Measurements from ENCODE around the gene YPEL1.

YPEL1 gene, protein sequence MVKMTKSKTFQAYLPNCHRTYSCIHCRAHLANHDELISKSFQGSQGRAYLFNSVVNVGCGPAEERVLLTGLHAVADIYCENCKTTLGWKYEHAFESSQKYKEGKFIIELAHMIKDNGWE

DNA sequence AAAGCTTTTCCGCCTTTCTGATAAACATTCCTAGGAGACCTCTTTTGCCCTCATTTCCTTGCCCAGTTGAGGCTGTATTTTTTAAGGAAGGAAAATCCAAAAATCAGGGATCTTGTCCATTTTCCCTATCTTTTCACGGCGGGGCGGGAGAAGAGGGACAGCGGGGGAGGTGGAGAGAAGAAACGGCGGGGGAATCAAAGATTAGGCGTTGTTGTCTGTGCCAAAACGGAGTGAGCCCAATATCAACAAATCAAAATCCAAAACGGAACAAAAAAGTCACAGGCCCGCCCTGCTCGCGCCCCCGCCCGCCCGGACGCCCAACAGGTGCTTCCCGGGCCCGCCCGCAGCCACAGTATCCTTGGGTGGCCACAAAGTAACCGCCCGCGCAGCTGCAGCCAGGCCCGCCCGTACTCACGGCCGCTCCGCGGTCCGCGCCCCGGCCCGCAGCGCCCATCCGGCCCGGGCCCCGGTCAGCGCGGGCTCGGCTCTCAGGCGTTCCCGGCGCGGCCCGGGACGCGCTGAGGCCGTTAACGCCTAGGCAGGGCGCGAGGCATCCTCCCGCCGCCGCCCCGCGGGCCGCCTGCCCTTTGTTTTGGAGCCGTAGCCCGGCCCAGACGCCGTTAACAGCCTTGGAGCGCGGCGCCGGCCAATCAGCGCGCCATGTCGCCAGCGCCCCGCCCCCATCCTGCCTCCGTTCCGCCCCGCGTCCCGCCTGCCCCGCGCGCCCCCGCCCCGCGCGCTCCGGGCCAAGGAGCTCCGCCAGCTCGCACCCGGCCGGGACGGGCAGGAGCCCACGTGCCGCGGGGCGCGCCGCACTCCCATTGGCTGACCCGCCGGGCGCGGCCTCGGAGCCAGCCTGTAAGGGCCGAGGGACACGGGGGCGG lies at the start of gene YPEL1:
Gene YPEL1, minus strand, starts transcription at position 595 of the 884 bp plus-strand sequence. CDS start 25,050 bp downstream, outside the sequence.
- DNase-seq (ENCODE audit: low spot score) = peak; percentile 93

DNA sequence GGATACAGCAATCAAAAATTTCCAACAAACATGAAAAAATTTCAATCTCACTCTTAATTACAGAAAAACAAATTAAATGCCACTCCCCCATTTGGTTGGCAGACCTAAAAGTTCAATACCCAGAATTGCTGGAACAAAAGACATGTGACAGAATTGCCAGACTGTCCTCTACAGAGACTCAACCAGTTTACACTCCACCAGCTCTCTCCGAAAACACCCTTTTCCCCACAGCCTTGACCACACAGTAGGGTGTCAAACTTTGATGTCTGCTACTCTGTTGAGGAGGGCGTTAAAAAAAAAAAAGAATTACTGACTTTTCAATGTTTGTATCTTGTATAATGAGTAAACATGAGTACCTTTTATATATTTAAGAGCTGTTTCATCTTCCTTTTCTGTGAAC lies 44.7 kb upstream of the YPEL1 start:
- no peak for DNase-seq (ENCODE audit: low spot score)

DNA sequence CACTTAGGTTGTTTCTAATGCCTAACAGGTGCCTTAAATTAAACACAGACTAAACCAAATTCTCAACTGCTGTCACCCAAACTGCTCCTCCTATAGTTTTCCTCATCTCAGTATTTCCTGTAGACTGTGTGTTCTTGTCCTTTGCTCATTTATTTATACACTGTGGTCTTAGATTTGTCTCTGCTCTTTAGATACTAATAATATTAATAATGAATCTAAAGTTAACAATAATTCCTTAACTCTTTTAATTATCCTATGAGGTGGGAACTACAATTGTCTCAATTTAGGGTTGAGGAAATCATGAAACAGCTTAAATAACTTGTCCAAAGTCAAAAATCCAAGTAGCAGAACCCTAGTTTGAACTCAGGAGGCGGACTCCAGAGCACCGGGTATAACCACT lies 43.9 kb upstream of the YPEL1 start:
- DNase-seq (ENCODE audit: low spot score) = no peak

DNA sequence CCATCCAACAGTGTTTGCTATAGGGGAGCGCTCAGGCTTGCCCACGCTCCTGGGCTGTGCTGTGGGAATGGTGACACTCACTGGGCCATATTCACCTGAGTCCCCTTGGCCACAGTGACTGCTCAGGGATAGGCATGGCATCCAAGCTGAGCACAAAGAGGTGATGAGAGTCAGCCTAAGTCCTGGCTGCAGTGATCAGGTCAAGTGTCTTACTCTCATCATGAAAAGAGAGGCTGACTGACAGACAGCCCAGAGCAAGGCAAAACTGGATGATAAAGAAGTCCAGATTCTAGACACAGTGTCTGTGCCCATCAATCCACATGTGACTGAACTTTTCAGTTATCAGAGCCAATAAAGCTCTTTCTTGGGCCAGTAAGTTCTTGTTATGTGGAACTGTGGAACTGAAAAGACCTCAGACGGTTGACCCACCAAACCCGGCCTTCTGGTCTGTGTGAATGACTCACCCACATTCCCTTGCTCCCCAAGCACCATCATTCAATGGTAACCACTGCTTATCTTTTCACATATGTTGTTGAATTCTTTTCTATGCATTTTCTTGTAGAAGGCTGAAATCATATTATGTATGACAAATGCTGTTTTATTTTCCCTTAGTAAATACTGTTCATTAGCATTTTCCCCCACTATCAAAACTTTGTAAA lies 43.2 kb upstream of the YPEL1 start:
- no peak for DNase-seq (ENCODE audit: low spot score)

DNA sequence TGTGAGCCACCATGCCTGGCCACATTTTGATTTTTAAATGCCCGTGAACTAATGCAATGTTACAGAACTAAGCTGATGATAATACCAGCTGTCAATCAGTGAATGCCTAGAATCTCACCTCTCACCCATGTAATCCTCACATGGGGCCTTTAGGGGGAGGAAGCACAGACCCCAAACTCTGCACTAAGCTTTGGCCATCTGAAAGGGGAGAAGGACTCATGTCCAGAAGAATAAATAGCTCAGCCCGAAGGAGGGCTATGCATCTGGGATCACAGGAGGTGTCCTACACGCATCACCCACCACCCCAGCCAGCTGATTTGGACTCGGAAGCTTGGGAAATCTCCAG lies 36.0 kb upstream of the YPEL1 start:
- no peak for DNase-seq (ENCODE audit: low spot score)

DNA sequence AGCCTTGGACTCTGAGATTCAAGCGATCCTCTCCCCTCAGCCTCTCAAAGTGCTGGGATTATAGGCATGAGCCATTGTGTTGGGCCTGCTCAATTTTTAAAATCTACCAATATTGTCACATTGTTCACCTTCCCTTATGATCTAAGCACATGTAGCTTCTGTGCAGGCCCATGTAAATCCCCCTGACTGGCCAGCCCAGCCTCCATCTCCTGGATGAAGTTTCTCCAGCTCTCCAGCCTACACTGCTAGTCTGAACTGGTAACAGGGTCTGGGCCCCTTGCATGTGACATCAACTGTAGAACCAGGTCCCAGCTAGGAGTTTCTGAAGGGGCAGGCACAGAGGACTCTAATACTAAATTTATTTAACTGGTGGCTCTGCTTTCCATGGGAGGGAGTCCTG lies 32.8 kb upstream of the YPEL1 start:
- no peak for DNase-seq (ENCODE audit: low spot score)

DNA sequence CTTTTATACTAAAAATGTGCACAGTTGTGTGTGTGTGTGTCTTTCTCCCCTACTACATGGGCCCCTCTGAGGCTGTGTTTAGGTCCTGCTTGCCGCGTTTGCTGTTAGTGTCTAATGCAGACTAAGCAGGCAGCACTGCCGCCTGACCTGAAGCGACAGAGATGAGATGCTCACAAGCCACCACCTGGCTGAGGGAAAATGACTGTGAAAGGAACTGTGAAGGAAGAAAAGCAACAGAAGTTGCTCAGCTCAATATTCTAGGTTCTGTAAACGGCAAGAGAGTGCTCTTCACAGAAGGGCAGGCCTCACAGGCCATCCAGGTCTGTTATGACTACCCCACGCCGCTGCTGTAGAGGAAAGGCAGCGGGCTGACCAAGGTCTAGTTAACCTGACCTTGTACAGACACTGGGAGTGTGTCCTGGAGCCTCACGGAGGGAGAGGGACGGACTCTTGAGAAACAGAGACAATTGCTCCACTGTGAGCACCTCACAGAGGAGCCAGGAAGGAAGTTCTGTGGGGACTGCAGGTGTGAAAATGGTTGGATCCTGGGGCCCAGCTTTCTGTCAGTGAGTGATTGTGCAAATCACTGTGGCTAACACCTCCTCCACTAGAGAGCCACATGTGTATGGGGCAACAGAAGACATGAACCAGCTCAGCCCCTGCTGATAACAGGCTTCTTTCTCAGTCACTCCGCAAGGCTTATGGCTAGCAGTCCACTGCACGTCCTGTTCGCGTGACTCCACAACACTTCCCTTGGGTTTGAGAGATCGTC lies 31.3 kb upstream of the YPEL1 start:
- DNase-seq (ENCODE audit: low spot score) = no peak

DNA sequence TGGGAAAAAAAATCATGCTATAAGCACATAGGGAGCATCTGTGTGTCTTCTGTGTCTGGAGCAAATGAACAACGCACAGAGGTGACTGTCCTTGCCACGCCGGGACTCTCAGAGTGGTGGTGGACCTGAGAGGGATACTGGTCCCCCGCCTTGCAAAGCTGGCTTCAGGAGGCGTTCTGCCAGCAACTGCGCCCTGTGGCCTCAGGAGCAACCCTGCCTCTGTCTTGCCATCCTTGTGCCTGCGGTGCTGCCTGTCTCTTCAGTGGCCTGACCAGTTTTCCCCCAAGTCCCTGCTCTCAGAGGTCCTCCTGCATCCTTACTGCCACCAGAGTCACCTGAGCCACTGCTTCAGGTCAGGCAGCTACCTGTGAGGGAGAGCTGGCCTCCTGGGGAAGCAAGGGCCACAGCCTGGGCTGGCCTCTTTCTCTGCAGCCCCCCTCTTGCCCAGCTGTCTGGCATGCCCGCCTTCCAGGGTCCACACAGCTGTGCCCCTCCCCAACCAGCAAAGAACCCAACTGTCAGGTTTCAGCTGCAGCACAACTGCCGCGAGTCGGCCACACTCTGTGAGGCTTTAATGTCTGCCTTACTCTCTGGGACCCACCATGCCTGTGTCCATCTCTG lies 30.4 kb upstream of the YPEL1 start:
- no peak for DNase-seq (ENCODE audit: low spot score)

DNA sequence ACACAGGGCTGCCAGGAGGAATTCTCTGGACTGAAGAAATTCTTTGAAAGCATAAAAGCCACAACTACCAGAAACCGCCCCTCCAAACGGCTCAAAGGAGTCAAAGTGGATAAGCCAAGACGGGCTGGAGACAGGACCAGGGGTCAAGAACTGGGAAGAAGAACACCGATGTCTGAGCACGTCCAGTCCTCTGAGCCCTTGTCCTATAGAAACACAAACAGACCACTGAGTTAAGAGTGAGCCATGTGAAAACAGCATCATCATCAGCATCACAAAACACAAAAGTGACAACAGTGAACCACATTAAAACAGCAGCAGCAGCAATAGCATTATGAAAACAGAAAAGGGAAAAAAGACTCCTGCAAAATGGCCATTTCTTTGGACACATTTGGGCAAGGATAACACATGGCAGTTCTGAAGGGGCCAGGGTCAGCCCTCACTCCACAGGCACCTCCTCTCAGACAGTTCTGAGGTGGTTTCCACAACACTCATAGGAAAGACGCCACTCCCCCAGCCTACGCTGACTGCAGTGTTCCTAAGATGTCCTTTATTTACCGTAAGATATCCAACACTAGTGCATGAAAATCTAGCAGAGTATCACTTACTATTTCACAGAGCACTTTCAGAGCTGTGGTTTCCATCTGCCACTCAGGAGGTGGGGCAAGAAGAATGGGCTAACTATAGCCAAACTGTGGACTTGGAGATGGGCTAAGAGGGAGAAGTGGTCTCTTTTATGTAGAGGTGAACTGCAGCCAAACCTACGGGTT lies 28.6 kb upstream of the YPEL1 start:
- no peak for DNase-seq (ENCODE audit: low spot score)

DNA sequence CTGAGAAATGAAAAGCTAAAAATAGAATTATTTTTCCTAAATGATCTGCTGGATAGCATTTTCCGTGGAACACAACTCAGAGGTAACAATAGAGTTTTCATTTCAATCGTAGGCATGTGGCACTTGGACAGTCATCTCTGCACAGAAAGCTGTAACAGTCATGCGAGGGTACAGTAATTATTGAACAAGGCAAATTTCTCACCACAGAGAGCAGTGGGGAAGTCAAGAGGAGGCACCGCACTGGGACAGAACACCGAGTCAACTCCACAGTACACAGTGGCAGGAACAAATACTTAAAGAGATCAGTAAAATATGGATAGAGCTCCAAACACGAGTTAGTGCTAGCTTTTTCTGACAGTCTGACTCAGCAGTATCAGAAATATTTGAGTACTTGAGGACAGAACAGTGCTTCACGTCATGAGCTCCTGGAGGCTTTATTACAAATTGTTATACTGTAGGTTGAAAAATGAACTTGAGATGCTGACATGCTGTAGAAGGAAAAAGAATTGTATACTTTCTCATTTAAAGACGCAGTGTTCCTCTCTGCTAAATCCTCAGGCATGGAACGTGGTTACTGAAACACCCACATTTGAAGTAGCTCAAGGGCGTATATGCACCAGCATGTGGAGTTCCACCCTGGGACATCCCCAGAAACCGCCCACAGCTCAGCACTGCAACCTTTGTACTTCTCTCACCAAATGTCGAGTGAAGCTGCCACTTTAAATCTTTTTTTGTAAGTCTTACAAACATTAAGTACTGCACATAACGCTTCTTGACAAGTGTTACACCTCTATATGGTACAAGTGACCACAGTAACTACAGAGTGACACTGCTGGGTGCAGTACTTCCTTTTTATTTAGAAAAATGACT lies 27.4 kb upstream of the YPEL1 start:
- no peak for DNase-seq (ENCODE audit: low spot score)

DNA sequence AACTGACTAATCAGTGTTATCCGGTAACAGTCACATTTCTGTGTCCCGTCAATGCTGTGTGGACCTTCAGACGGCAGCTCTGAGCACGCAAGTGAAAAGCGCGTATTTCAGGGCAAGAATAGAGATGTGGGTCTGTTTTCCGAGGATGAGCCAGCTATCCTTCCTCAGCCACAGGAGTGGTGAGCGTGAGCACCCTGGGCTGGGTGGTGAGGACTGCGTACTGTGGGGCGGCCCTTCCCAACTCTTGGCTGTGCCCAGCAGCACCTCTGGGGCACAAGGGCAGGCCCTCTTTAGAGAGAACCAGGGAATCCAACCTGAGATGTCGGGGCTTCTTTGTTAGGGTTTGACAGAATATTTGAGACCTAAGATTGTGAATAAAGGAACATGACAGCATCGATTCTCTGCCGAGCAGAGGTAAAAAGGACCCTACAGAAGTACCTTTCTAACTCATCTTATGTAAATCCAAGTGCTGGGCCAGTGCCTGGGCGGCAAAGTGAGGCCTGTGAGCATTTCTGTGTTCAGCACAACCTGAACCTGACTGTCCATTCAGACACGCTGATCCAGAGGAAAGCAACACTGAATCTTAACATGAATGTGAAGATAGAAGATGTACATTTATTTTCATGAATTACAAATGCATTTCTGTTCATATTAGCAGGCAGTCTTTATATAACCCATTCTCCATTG lies 26.5 kb upstream of the YPEL1 start:
- no peak for DNase-seq (ENCODE audit: low spot score)

DNA sequence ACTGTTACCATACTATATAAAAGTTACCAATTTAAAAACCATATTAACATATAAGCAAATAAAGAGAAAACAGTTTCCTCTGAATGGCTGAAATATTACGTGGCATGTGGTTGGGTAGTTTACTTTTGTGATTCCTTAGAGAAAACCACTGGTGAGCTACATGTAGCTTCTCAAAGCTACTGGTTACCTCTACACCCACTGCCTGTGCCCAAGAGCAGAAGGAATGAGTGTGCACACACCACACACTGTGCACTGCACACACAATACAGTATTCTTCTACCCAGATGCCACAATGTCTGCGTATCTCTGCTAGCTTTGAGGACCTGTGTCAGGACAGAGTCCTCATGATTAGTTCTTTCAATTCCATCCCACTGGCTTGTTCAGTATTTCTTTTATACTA lies 25.5 kb upstream of the YPEL1 start:
- DNase-seq (ENCODE audit: low spot score) = no peak

DNA sequence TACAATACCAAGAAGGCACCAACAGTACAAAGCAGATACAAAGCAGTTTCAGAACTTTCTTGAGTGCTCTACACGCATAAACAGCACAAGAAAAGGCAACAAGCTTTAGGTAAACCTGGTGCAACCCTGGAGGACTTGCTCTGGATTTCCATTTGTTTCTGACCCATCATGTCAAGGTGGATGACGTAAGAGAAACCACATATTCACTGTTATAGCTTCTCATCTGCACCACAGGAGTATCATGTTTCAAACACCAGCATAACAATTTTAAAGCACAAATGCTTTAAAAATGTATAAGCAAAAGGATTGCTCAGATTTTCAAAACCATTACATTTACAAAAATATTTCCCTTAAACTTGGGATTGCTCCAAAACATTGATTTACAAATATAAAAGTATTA lies 25.0 kb upstream of the YPEL1 start:
- DNase-seq (ENCODE audit: low spot score) = no peak

DNA sequence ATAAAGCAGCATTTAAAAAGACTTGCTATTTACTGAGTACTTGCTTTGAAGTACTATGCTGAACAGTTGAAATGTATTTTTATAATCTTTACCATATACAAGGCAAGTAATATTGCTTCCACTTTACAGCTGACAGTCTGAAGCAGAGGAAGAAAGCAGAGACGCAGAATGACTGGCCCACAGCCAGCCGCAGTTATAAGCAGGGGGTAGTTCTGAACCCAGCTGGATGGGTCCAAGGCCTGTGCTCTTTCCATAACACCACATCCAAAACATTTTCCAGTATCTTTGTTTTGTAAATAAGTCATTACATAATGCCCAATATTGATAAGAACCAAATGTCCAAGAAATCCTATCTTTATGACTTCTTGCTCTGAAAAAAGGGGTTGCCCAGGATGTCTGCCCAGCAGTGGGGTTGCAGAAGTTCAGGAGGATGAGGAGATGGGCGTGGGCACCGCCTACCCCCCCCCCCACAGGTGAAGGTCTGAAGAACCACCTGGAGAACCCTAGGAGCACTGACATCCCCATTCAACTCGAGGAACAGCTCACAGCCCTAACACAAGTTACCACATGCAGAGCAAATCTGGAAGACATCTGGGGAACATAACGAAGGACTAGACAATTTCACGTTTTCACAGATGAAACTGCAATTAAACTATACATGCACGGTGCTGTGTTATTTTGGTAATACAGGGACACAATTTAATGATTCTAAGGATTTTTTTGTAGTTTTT lies 24.2 kb upstream of the YPEL1 start:
- no peak for DNase-seq (ENCODE audit: low spot score)

DNA sequence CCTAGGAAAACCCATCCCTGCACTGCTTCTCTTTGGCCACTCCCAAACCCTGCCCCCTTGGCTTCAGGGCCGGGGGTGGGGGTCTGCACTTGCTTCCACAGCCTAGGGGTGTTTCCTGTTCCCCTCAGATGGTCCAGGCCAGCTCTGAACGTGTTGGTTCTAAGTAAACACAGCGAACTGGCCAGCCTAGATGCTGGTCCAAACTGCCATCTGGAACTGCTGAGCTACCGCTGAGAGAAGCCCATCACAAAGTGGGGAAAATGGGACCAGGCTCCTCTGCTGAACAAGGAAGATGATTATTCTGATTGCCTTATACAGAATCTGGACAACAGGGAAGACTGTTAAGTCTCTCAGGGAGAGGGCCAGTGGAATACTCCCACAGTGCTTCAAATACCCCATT lies 23.5 kb upstream of the YPEL1 start:
- DNase-seq (ENCODE audit: low spot score) = peak; percentile 88

DNA sequence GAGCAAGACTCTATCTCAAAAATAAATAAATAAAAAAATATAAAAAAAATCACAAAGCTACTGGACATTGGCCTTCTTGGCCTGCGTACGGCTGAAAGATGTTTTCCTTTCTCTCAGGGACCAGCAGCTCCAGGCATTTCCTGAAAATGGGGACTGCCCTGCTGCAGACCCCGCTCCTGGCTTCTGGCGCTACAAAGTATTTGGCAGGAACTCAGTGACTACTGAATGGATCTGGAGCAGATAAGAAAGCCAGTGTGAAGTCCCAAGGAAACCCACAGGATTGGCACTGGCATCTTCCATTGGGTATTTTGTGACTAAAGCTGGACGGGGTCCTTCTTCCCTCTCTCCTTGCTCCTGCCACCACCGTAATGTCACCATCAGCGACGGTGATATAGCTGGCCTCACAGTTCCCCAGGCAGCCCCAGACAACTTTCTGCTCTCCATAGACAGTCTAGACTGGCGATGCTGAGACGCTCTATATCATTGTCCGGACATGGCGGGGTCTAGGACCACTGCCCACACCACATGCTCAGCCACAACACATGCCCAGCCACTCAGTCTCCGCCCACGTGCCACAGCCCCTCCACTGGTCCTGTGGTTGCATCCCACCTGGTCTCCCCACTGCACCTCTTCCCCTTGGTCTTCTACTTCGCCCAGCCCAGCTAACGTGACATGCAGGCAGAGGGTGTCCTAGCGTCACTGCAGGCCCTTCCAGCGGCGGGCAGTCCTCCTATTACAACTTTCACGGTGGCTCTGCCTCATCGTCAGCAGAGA lies 22.7 kb upstream of the YPEL1 start:
- DNase-seq (ENCODE audit: low spot score) = no peak

DNA sequence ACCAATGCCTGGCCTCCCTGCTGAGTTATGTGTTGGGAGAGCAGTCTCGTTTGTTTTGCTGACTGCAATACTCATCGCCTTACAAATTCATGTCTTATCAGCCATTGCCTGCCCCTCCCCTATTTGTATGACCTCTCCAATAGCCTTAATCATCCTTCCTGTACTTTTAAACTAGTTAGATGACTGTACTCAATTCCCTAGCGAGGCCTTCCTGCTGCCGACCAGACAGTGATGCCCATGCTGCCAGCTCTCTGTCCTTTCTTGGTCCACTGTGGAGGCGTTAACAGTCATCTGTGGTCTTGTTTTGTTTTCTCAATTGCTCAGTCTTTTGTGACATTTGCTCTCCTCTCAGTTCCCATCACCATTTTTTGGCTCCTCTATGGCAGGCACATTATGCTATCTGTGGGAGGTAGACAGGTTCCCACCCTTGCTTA lies 20.3 kb upstream of the YPEL1 start:
- DNase-seq (ENCODE audit: low spot score) = no peak

DNA sequence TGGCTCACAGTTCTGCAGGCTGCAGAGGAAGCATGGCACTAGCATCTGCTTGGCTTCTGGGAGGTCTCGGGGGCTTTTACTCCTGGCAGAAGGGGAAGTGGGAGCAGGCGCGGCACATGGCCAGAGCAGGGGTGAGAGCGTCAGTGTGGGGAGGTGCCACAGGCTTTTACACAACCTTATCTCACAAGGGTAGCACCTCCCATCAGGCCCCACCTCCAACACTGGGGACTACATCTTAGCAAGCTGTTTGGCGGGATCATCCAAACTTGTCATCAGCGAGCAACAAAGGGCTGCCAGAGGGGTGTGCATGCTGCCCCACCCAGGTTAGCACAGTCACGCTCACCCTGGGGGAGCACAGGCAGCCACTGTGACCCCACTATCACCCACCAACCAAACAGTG lies 18.9 kb upstream of the YPEL1 start:
- peak; percentile 66 for DNase-seq (ENCODE audit: low spot score)
